Renal pelvis (tissue), 4 donors: Measurements from ENCODE around the gene MAD1L1. TPM values are rescaled to one million over a fixed set of nuclear protein-coding genes. Genes with fewer than 3 reads are reported as not detected.
A peak's percentile ranks its signal among the peaks of the same experiment; 100 is the strongest.

ENCODE experiments used
- DNase-seq: peaks from one replicate; pipeline ENCODE4 v3.0.0-alpha.2; 2013
- polyA plus RNA-seq, 3 donors: library from polyadenylated mRNA; unstranded; fragments of 120-200 nt; gene quantifications; one replicate each; pipeline ENCODE4 v1.2.1, GENCODE V29; 2013; ENCODE audit not compliant: insufficient read length in 3 of 3

Gene MAD1L1
- polyA plus RNA-seq, 3 donors, result 27.0 to 27.6 (median 27.3) TPM

- DNase-seq, result no peak
Measured at GRCh38 chr7:1807821-1808600, 424.7 kb downstream of the MAD1L1 start.

GRCh38 chr7:1806354-1806753 is 426.4 kb downstream of the MAD1L1 start:
- no peak for DNase-seq

GRCh38 chr7:1804310-1804709 is 428.4 kb downstream of the MAD1L1 start:
- no peak for DNase-seq

GRCh38 chr7:1802899-1803298 is 429.8 kb downstream of the MAD1L1 start:
- DNase-seq, result no peak

- peak; percentile 39 for DNase-seq
Measured at GRCh38 chr7:1800902-1801301, 431.8 kb downstream of the MAD1L1 start.

GRCh38 chr7:1798191-1798590 is 434.6 kb downstream of the MAD1L1 start:
- DNase-seq, result no peak

GRCh38 chr7:1794888-1795542 is 437.7 kb downstream of the MAD1L1 start:
- DNase-seq, result no peak

GRCh38 chr7:1787681-1788235 is 445.0 kb downstream of the MAD1L1 start:
- DNase-seq, result no peak

GRCh38 chr7:1787241-1787640 is 445.5 kb downstream of the MAD1L1 start:
- DNase-seq, result no peak

- no peak for DNase-seq
Measured at GRCh38 chr7:1785839-1786238, 446.9 kb downstream of the MAD1L1 start.

GRCh38 chr7:1781369-1781768 is 451.4 kb downstream of the MAD1L1 start:
- DNase-seq, result no peak

GRCh38 chr7:1779445-1779844 is 453.3 kb downstream of the MAD1L1 start:
- no peak for DNase-seq

GRCh38 chr7:1777122-1777521 is 455.6 kb downstream of the MAD1L1 start:
- DNase-seq, result no peak

GRCh38 chr7:1775389-1775788 is 457.4 kb downstream of the MAD1L1 start:
- DNase-seq, result no peak

- no peak for DNase-seq
Measured at GRCh38 chr7:1770331-1770730, 462.4 kb downstream of the MAD1L1 start.

GRCh38 chr7:1769286-1770200 is 463.2 kb downstream of the MAD1L1 start:
- DNase-seq, result no peak

- no peak for DNase-seq
Measured at GRCh38 chr7:1768832-1769231, 463.9 kb downstream of the MAD1L1 start.

GRCh38 chr7:1767524-1767923 is 465.2 kb downstream of the MAD1L1 start:
- DNase-seq, result no peak
